GM12878 (cell line): ENCODE data around the gene TUBA8. TPM values are rescaled to one million over a fixed set of nuclear protein-coding genes. Genes with fewer than 3 reads are reported as not detected.
A peak's percentile ranks its signal among the peaks of the same experiment; 100 is the strongest.

Source experiments
- ATAC-seq: fragments of 200-7000 bp; cut with Tn5 transposase; 3 replicates; pipeline ENCODE4 v1.9.1; 2020; ENCODE audit warnings: mild to moderate bottlenecking, moderate library complexity
- BruUV-seq: library from RNA; stranded (reverse); fragments of 400-500 nt; replicated peaks from 2 replicates; lab custom pipeline; 2021; lab: Mats Ljungman, UMichigan
- CTCF ChIA-PET: fragments of 300-600 bp; sonication (Branson Sonifier 250); formaldehyde crosslinking; extraction: SDS; loops from one replicate; lab custom pipeline; 2021; ENCODE audit warnings: inconsistent platforms; lab: Yijun Ruan, JAX
- POLR2A ChIA-PET: fragments of 350-600 bp; formaldehyde crosslinking; extraction: SDS; loops from one replicate; lab custom pipeline; 2021; ENCODE audit warnings: inconsistent platforms; lab: Charles Lee
- RAD21 ChIA-PET: fragments of 300-600 bp; sonication (Branson Sonifier 250); formaldehyde crosslinking; loops from one replicate; lab custom pipeline; 2023; ENCODE audit warnings: antibody characterized with exemption; ENCODE audit not compliant: unreplicated experiment; lab: Charles Lee
- SMC1A ChIA-PET: fragments of 300-600 bp; sonication (Branson Sonifier 250); formaldehyde crosslinking; loops from one replicate; lab custom pipeline; 2023; ENCODE audit not compliant: unreplicated experiment, uncharacterized antibody; lab: Charles Lee
- DNase-seq: peaks from one replicate; pipeline ENCODE4 v3.0.0-alpha.2; 2011; ENCODE audit warnings: low read depth, low spot score
- FAIRE-seq: peaks from 3 replicates; lab custom pipeline; 2011; peaks lifted over from hg19 to GRCh38; lab: Jason Lieb, UNC
- H2AFZ ChIP-seq: 2 replicates; pipeline ENCODE4 v1.6.0; 2011; ENCODE audit warnings: low read depth, low read length, control low read depth; ENCODE audit not compliant: control insufficient read depth
- H3K27ac ChIP-seq: 2 replicates; pipeline ENCODE4 v1.5.1; 2011; ENCODE audit warnings: control low read depth; ENCODE audit not compliant: control insufficient read depth, insufficient read depth
- H3K27me3 ChIP-seq, 2 experiments: replicated peaks in 1 of 2; 2 replicates each; pipeline versions ENCODE4 v1.6.0 to v1.6.1; 2011; ENCODE audit warnings: low read length in 1 of 2; ENCODE audit not compliant: control insufficient read depth in 2 of 2, insufficient read depth in 2 of 2
- H3K36me3 ChIP-seq, 2 experiments: 2 replicates each; pipeline ENCODE4 v1.5.1; 2011; ENCODE audit warnings: low read length in 1 of 2; ENCODE audit not compliant: control insufficient read depth in 2 of 2, insufficient read depth in 2 of 2
- H3K4me1 ChIP-seq: 2 replicates; pipeline ENCODE4 v1.6.1; 2011; ENCODE audit warnings: mild to moderate bottlenecking, low read length, moderate library complexity, mixed read lengths; ENCODE audit not compliant: control insufficient read depth, insufficient read depth
- H3K4me2 ChIP-seq: 2 replicates; pipeline ENCODE4 v1.6.0; 2011; ENCODE audit warnings: control low read depth; ENCODE audit not compliant: control insufficient read depth, insufficient read depth
- H3K4me3 ChIP-seq: fragments of 200-600 bp; sonication (generic); 2 replicates; pipeline ENCODE4 v1.5.1; 2016
- H3K79me2 ChIP-seq: 2 replicates; pipeline ENCODE4 v1.6.0; 2011; ENCODE audit warnings: low read length; ENCODE audit not compliant: control insufficient read depth, insufficient read depth
- H3K9ac ChIP-seq: 2 replicates; pipeline ENCODE4 v1.8.0; 2011; ENCODE audit warnings: low read length, control low read depth, mixed read lengths; ENCODE audit not compliant: control insufficient read depth, insufficient read depth
- H3K9me3 ChIP-seq: replicated peaks from 3 replicates; pipeline ENCODE4 v1.5.1; 2011; ENCODE audit warnings: mild to moderate bottlenecking, low read length; ENCODE audit not compliant: control insufficient read depth, insufficient read depth
- H4K20me1 ChIP-seq: 2 replicates; pipeline ENCODE4 v1.6.0; 2011; ENCODE audit not compliant: control insufficient read depth, insufficient read depth
- BACH1 ChIP-seq: fragments of 450-650 bp; IDR thresholded peaks from 2 replicates; pipeline ENCODE4 v1.6.1; 2017; ENCODE audit warnings: mild to moderate bottlenecking, borderline replicate concordance
- CREB1 ChIP-seq: IDR thresholded peaks from 2 replicates; pipeline ENCODE4 v1.6.1; 2012; ENCODE audit warnings: low read depth, mild to moderate bottlenecking, inconsistent platforms
- FOXK2 ChIP-seq: fragments of 450-650 bp; IDR thresholded peaks from 2 replicates; pipeline ENCODE4 v1.6.1; 2017; ENCODE audit warnings: mild to moderate bottlenecking, moderate library complexity
- IRF4 ChIP-seq: IDR thresholded peaks from 2 replicates; pipeline ENCODE4 v1.6.1; 2011; ENCODE audit warnings: low read depth, low read length
- LARP7 ChIP-seq: fragments of 450-650 bp; IDR thresholded peaks from 2 replicates; pipeline ENCODE4 v1.6.1; 2017; ENCODE audit warnings: mild to moderate bottlenecking
- MYB ChIP-seq: fragments of 150-350 bp; IDR thresholded peaks from 2 replicates; pipeline ENCODE4 v1.6.1; 2014; ENCODE audit warnings: mild to moderate bottlenecking, low read depth, low read length, borderline replicate concordance
- RUNX3 ChIP-seq: IDR thresholded peaks from 2 replicates; pipeline ENCODE4 v1.6.1; 2012; ENCODE audit warnings: low read length, inconsistent platforms
- SMAD1 ChIP-seq: fragments of 450-650 bp; IDR thresholded peaks from 2 replicates; pipeline ENCODE4 v1.6.1; 2018; ENCODE audit warnings: mild to moderate bottlenecking, low read depth; ENCODE audit not compliant: partially characterized antibody
- SPI1 ChIP-seq: IDR thresholded peaks from 2 replicates; pipeline ENCODE4 v1.6.1; 2011; ENCODE audit warnings: low read depth, mild to moderate bottlenecking, low read length, moderate library complexity, borderline replicate concordance; ENCODE audit not compliant: insufficient read depth
- YBX1 ChIP-seq: fragments of 450-650 bp; IDR thresholded peaks from 2 replicates; pipeline ENCODE4 v1.6.1; 2016; ENCODE audit warnings: antibody characterized with exemption
- in situ Hi-C: fragments of 300-500 bp; cut with MboI; formaldehyde crosslinking; loops from 9 replicates; pipeline ENCODE4 v1.14.3; 2018; ENCODE audit warnings: mixed read lengths
- intact Hi-C: fragments of 100-400 bp; cut with micrococcal nuclease; formaldehyde crosslinking; loops from one replicate; pipeline ENCODE4 v1.14.2; 2022; ENCODE audit not compliant: unreplicated experiment
- polyA plus RNA-seq, 11 experiments: library from polyadenylated mRNA; depleted of rRNA in 4 of 11; unstranded in 6 of 11; stranded (reverse) in 5 of 11; fragments of >200 nt; fragmentation: Nextera tagmentation in 4 of 11; fragmentation: Illumina TruSeq in 1 of 11; extraction: Ambion mirVana in 4 of 11; extraction: Trizol in 1 of 11; gene quantifications; 1 replicate in 1 of 11; 2 replicates in 10 of 11; pipeline versions ENCODE4 v1.2.1 to v1.2.3, GENCODE V29; 2011 to 2016; ENCODE audit warnings: inconsistent platforms in 2 of 11, missing spikeins in 2 of 11, low read depth in 1 of 11
- total RNA-seq, 4 experiments: library from RNA; depleted of rRNA in 3 of 4; stranded (reverse); fragments of >200 nt in 3 of 4; fragmentation: Illumina TruSeq in 1 of 4; extraction: Trizol in 1 of 4; gene quantifications; 2 replicates each; pipeline versions ENCODE4 v1.2.1 to v1.2.3, GENCODE V29; 2013 to 2021
- TF ChIP-seq, protein P1 (sequence below): fragments of 450-650 bp; IDR thresholded peaks from 2 replicates; pipeline ENCODE4 v1.6.1; 2016; ENCODE audit warnings: mild to moderate bottlenecking
- TF ChIP-seq, protein P2 (sequence below): IDR thresholded peaks from 2 replicates; pipeline ENCODE4 v1.6.1; 2012; ENCODE audit warnings: low read length, inconsistent platforms

The TUBA8 gene
- total and polyA plus RNA-seq, 10 of the 15 experiments (the other 5 are each of a cell fraction or from before 2014, with no cell fraction given), result 2.2 to 30.3 (median 21.0) TPM

DNA sequence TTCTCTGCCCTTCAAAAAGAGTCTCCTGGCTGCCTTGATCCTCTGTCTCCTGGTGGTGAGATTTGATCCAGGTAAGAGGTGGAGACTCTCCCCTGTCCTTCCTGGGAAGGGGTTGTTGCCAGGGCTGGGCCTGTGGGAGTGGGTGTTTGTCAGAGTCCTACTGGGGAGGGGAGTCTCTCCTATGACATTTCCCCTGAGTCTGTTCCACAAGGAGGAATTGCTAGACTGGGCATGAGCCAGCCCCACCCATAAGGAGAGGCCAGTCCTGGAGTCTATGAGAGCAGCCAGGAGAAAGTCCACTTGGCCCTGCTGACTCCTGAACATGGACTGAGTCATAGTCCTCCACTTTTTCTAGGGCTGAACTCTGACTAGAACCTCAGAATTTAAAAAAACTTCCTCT lies 25.4 kb upstream of the TUBA8 start:
- H4K20me1 ChIP-seq, result no peaks in the 10 kb centered on the region
- no peak overlapping the region; the same call in 1 of the 2 replicates for H3K27ac ChIP-seq
- 0 out of 2 replicates have a peak overlapping the region, but pooled peaks have one; percentile 19 for H3K4me3 ChIP-seq
- ChIA-PET POLR2A (interaction anchor here (1.3 kb wide), 1 partner anchor 67 kb away, joined by 5 read pairs; no protein-coding TSS in a partner anchor), CTCF (no interaction called here), RAD21 (no interaction called here), SMC1A (no interaction called here)
- H3K4me1 ChIP-seq, result peaks cover 24% of the 10 kb centered on the region
- no peaks in the 10 kb centered on the region; the same call in 2 of the 3 replicates for H3K9me3 ChIP-seq
- no peak overlapping the region for H2AFZ ChIP-seq
- no peak for TF ChIP-seq IRF4
- TF ChIP-seq, protein P1, sequence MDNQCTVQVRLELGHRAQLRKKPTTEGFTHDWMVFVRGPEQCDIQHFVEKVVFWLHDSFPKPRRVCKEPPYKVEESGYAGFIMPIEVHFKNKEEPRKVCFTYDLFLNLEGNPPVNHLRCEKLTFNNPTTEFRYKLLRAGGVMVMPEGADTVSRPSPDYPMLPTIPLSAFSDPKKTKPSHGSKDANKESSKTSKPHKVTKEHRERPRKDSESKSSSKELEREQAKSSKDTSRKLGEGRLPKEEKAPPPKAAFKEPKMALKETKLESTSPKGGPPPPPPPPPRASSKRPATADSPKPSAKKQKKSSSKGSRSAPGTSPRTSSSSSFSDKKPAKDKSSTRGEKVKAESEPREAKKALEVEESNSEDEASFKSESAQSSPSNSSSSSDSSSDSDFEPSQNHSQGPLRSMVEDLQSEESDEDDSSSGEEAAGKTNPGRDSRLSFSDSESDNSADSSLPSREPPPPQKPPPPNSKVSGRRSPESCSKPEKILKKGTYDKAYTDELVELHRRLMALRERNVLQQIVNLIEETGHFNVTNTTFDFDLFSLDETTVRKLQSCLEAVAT, result no peak
- no peak for TF ChIP-seq FOXK2
- TF ChIP-seq, protein P2, sequence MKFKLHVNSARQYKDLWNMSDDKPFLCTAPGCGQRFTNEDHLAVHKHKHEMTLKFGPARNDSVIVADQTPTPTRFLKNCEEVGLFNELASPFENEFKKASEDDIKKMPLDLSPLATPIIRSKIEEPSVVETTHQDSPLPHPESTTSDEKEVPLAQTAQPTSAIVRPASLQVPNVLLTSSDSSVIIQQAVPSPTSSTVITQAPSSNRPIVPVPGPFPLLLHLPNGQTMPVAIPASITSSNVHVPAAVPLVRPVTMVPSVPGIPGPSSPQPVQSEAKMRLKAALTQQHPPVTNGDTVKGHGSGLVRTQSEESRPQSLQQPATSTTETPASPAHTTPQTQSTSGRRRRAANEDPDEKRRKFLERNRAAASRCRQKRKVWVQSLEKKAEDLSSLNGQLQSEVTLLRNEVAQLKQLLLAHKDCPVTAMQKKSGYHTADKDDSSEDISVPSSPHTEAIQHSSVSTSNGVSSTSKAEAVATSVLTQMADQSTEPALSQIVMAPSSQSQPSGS, result no peak
- no peak for TF ChIP-seq CREB1
- TF ChIP-seq RUNX3, result no peak
- no peak for TF ChIP-seq SPI1
- no peak for TF ChIP-seq BACH1
- TF ChIP-seq SMAD1, result no peak
- no peak for TF ChIP-seq MYB
- TF ChIP-seq LARP7, result no peak
- TF ChIP-seq YBX1, result no peak
- H3K27me3 ChIP-seq, result no peaks in the 10 kb centered on the region
- DNase-seq (no peak), FAIRE-seq (no peak), ATAC-seq (no peak)
- intact Hi-C loops, result loop anchor here (10.0 kb wide), 1 partner anchor 60 kb away; no protein-coding TSS in a partner anchor
- no peak overlapping the region for H3K9ac ChIP-seq
- no TSS peak for BruUV-seq
- in situ Hi-C loops, result no loop called here
- H3K4me2 ChIP-seq, result no peak overlapping the region
- peaks cover 42% of the 10 kb centered on the region for H3K79me2 ChIP-seq
- H3K36me3 ChIP-seq, result peaks cover 25 to 45% of the 10 kb centered on the region in 2 experiments
